HUDEP-2 (cell line): ENCODE data around the gene MANEA.
"Not testable (repeated sequence)": the region's sequence is repeated elsewhere in the genome, so short reads cannot be mapped to it uniquely, and the experiment has no call there.

Experiments
- DNase-seq, 76 experiments: peaks; one replicate each; lab custom pipeline; 2025; ENCODE audit not compliant: unreplicated experiment in 76 of 76; lab: John Stamatoyannopoulos, UW

Gene MANEA

DNA sequence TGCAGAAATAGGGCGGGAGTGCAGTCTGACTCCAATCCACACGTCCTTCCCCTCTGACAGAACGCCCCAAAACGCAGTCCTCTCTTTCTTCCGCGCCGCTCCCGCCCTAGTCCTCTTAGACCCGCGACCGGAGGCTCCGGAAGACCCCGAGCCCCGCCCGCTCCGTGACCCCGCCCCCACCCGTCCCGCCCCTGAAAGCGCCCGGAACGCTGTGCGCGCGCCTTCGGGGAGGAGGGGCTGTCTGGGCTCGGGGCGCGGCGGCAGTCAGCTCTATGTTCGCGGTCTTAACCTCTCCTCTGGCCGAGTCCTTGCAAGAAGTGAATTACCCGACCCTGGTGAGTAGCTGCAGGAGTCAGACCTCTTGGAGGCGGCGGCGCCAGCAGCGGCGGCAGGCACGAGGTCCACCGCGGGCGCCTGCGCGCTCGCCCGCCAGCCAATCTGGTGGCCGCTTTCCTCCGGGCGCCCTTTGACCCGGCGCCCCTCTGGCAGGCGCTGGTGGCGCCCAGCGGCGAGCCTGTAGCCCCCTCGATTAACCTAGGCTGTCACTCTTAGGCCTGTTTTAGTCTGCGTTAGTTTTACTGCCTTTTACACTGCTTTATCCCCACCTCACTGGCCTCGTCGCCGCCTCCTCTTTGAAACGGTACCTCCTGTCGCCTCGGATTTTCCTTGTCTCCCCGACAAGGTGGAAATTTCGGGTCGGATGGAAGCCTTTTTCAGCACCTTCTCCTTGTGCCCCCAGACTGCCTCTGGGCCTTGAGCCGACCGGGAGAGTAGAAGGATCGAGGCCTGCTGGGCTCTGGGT, at the start of gene MANEA:
TSS of gene MANEA (plus strand) at position 232 of the 802 bp plus-strand sequence. CDS start 8,905 bp downstream, outside the sequence.
- DNase-seq, result peak in 75 of 76 experiments; percentile 57 to 96 (median 85)

DNA sequence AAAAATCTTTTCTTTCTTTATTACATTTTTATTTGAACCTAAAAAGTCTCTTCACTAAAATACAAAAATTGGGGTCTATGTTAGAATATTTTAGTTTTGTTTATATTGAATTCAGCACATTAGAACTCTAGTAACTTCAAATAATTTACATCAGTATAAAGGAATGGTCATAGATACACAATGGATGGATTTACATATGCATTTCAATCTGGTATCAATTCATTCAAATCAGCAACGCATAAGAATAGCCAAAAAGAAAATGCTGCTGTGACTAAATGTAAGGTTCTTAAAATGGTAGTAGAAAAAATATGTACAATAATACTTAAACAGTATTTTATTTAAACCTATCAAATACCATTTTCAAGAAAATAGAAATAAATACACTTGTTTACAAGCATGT, 47.6 kb upstream of the MANEA start:
- DNase-seq, result no peak

GRCh38 chr6:95530176-95530819, 47.0 kb upstream of the MANEA start:
- DNase-seq, result no peak

GRCh38 chr6:95543798-95544197, 33.5 kb upstream of the MANEA start:
- no peak for DNase-seq

GRCh38 chr6:95544517-95545225, 32.7 kb upstream of the MANEA start:
- DNase-seq, result no peak

GRCh38 chr6:95545226-95545625, 32.1 kb upstream of the MANEA start:
- no peak for DNase-seq

GRCh38 chr6:95545686-95546085, 31.6 kb upstream of the MANEA start:
- DNase-seq, result no peak

DNA sequence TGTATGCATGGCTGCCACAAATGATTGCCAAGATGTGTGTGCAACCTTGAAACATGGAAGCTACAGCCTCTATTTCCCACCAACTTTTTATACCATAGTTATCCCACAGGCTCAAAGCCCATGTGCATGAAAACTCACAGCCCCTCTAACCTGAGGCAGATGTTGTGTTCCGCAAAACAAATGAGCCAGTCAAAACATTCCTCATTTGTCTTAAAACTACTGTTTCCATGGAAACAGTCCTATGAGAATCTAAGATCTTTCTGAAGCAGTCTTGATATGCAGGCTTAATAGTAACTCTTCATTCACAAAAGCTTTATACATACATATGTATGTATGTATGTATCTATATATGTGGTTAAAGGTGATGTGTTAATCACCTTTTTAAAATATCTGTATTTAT, 31.2 kb upstream of the MANEA start:
- DNase-seq, result no peak

DNA sequence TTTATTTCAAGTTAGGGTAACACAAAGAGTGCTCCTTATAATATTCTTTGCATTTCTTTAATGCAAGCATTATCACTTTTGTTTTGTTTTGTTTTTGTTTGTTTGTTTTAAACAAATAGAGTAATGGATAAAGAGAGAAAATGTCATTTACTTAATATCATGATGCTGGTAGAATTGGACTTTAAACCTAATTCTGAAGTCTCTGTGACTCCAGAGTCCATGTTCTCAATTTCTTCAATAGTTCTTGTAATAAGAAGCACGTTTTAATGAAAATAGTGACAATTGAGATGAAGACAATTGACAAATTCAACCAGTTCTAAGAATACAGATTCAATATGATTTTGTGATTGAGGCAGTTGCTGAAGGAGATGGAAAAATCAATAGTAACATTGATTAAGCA, 30.3 kb upstream of the MANEA start:
- DNase-seq, result no peak

DNA sequence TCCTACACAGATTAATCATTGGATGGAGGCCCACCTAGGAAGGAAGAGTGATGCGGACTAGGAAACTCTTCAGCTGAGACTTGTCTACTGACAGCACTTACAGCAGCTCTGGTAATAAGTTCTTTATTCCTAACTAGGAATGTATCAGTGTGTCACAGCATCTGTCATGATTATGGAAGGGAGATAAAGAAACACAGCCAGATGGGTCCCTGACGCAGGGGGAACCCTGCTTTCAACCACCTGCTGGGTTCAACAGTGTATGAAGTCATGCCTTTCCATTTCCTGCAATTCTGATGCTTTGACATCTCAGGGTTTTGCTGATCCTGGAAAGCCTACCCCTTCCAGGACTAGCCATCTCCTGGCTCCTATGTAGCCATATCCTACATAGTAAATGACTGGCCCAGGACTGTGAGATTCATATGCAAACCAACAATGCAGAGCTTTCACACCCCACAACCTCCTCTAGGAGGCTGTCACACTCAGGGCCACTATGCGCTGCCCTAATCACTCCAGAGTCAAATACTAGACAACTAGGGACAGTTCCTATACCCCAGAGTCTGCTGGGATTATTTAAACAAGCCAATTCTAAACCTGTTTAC, 29.0 kb upstream of the MANEA start:
- no peak for DNase-seq

GRCh38 chr6:95551678-95552324, 25.5 kb upstream of the MANEA start:
- no peak for DNase-seq

DNA sequence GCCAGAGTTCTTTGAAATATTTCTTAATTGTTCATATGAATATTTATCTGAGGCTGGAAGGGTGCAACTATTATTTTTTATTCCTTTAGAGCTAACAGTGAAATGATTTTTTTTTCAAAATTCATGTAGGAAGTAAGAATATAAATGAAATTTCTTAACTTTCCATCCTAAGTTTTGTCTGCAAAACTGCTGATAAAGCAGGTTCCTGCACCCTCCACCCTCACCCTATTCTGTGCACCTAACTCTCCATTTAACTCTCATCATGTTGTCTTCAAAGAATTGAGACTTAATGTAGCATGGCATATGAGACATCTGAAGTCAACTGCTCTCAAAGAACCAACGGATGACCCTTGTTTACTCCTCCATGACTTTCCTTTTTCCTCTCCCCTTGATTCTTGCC, 23.5 kb upstream of the MANEA start:
- DNase-seq, result no peak

DNA sequence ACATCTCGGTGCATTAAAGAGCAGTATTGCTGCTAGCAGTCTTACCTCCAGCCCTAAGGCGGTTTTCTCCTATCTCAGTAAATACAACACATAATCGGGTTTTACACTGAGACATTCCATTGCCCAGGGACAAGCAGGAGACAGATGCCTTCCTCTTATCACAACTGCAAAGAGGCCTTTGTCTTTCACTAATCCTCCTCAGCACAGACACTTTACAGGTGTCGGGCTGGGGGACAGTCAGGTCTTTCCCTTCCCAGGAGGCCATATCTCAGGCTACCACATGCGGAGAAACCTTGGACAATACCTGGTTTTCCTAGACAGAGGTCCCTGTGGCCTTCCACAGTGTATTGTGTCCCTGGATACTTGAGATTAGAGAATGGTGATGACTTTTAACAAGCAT, 16.4 kb upstream of the MANEA start:
- not testable (repeated sequence) for DNase-seq

DNA sequence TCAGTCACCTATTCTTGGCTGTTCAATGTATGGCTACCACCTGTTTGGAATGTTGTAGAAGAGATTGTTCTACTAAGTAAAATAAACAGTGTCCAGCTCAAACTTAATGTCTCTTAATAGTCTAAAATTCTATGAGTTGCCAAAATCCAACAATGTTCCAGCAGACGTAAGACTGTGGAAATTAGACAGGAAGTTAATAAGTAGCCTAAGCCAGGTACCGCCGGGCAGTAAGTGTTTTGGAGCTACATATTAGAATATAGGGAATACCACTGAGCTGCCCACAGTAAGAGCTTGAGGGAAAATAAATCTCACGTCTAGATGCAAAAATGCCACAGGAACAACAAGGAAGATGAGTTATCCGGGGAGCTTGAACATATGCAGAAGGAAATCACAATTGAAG, 7.8 kb upstream of the MANEA start:
- no peak for DNase-seq

- DNase-seq, result no peak
Observed at GRCh38 chr6:95572098-95572497, 5.2 kb upstream of the MANEA start.

GRCh38 chr6:95574811-95575210, 2.5 kb upstream of the MANEA start:
- no peak for DNase-seq

- DNase-seq, result peak in 9 of 76 experiments; percentile 10 to 65 (median 24)
Observed at GRCh38 chr6:95576218-95576997, 927 bp upstream of the MANEA start.

DNA sequence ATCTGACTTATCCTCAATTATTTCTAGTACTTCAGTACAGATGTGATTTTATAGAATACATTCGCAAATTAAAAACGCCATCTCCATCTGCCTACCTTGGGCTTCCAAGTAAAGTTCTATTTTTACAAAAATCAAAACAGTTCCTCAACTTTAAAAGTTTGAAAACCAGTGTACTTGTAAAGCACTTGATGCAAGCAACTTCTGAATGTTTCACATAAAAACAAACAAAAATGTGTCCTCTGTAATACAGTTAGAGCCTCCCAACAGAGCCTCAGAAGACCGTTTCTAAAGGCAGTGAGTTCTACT, 384 bp upstream of the MANEA start:
- DNase-seq, result no peak

DNA sequence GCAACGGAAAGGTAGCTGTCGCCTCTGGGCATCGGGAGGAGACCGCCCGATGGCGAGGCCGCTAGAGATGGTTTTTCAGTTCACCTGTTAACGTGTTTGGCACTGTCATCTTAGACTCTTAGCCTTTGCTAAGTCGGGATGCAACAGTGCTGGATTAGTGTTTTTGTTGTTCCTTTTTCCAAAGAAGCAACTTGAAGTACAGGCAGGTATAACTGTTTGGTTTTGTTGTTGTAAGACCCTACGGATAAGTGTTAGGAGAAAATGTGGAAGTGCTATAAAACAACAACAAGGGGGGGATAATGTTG, 723 bp downstream of the MANEA start:
- peak in 7 of 76 experiments; percentile 12 to 64 (median 33) for DNase-seq

GRCh38 chr6:95581073-95581472, 3.7 kb downstream of the MANEA start:
- no peak for DNase-seq
